Epithelial cell of alveolus of lung (primary cell): ENCODE results near the gene DNASE1L3. TPM values are rescaled to one million over a fixed set of nuclear protein-coding genes. Genes with fewer than 3 reads are reported as not detected.

Experiments used
- total RNA-seq: library from RNA; depleted of rRNA; stranded (reverse); fragments of >200 nt; gene quantifications from 2 replicates; pipeline ENCODE4 v1.2.1, GENCODE V29; 2015

DNASE1L3 gene, protein sequence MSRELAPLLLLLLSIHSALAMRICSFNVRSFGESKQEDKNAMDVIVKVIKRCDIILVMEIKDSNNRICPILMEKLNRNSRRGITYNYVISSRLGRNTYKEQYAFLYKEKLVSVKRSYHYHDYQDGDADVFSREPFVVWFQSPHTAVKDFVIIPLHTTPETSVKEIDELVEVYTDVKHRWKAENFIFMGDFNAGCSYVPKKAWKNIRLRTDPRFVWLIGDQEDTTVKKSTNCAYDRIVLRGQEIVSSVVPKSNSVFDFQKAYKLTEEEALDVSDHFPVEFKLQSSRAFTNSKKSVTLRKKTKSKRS
- total RNA-seq = not detected in 2 replicates

GRCh38 chr3:58210761-58211460, at the start of gene DNASE1L3:
Gene DNASE1L3 (minus strand): TSS chr3:58210972. CDS start chr3:58210906, 66 bp downstream.

DNA sequence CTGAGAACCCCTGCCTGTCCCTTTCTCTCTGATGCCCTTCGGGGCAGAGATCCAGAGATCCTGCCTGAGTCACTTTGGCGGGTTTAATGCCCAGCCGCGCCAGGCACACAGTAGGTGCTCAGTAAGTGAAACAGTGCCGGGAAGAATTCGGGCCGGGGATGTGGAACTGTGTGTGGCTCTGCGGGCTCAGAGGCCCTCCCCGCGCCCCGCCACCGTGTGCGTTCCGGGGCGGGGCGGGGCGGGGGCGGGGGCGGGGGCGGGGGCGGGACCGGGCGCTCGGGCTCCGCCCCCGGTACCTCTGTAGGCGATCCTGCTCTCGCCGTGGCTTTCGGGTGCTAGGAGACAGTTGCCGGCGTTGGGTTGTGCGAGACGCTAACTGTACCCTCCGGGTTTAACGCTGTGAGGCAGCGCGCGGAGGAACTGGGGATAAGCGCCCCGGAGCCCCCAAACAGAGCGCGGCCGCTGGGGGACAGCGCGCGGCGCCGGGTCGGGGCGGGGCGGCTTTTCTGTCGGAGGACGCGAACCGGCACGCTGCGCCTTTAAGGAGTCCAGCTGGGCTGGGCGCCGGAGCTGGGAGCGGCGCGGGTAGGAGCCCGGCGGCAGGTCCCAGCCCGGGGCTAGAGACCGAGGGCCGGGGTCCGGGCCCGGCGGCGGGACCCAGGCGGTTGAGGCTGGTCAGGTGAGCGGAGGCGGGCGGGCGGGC, 26.6 kb upstream of the DNASE1L3 start, which contains the start of gene ABHD6:
Gene ABHD6 (plus strand): TSS at position 555 of the 703 bp plus-strand sequence. CDS start 18,795 bp downstream, outside the sequence.

Other genes with a start within 250 kb of the DNASE1L3 start
- gene FLNB, start 202.6 kb downstream of the DNASE1L3 start, total RNA-seq = 42.0 and 297 TPM in 2 replicates
- 7.2 and 8.0 TPM in 2 replicates for gene ABHD6, start 26.8 kb upstream of the DNASE1L3 start, total RNA-seq
- 10.6 and 10.7 TPM in 2 replicates for gene RPP14, start 95.3 kb upstream of the DNASE1L3 start, total RNA-seq
- 4.6 and 5.0 TPM in 2 replicates for gene HTD2, start 95.5 kb upstream of the DNASE1L3 start, total RNA-seq
- gene PXK, start 121.9 kb upstream of the DNASE1L3 start, total RNA-seq = 31.2 and 35.6 TPM in 2 replicates
- gene PDHB, start 222.9 kb upstream of the DNASE1L3 start, total RNA-seq = 68.0 and 108 TPM in 2 replicates